OCI-LY1 (cell line): ENCODE measurements around the gene FAF1.

Source experiments
- H2AFZ ChIP-seq: fragments of 200-600 bp; sonication (generic), shearing (Covaris generic); 2 replicates; pipeline ENCODE4 v1.6.0; 2014; ENCODE audit warnings: antibody characterized with exemption, mild to moderate bottlenecking, low read length
- H3F3A ChIP-seq: fragments of 200-600 bp; sonication (generic), shearing (Covaris generic); 2 replicates; pipeline ENCODE4 v1.6.0; 2014; ENCODE audit warnings: mild to moderate bottlenecking, antibody characterized with exemption, low read length, moderate library complexity; ENCODE audit not compliant: insufficient read depth
- H3K27ac ChIP-seq: fragments of 200-600 bp; sonication (generic); 2 replicates; pipeline ENCODE4 v1.5.1; 2014; ENCODE audit warnings: low read length, mixed run types, mild to moderate bottlenecking, low read depth; ENCODE audit not compliant: poor library complexity, severe bottlenecking
- H3K27me3 ChIP-seq: fragments of 200-600 bp; sonication (generic); 2 replicates; pipeline ENCODE4 v1.6.0; 2014; ENCODE audit warnings: antibody characterized with exemption, mild to moderate bottlenecking, low read length, moderate library complexity; ENCODE audit not compliant: insufficient read depth
- H3K36me3 ChIP-seq: fragments of 200-600 bp; sonication (generic); 2 replicates; pipeline ENCODE4 v1.6.1; 2014; ENCODE audit warnings: mild to moderate bottlenecking, antibody characterized with exemption, low read length, moderate library complexity, mixed read lengths; ENCODE audit not compliant: insufficient read depth
- H3K4me1 ChIP-seq: fragments of 200-600 bp; sonication (generic); 2 replicates; pipeline ENCODE4 v1.5.1; 2014; ENCODE audit warnings: mild to moderate bottlenecking, low read length, moderate library complexity; ENCODE audit not compliant: insufficient read depth, severe bottlenecking
- H3K4me2 ChIP-seq: fragments of 200-600 bp; sonication (generic), shearing (Covaris generic); 2 replicates; pipeline ENCODE4 v1.6.1; 2014; ENCODE audit warnings: low read length
- H3K4me3 ChIP-seq: fragments of 200-600 bp; sonication (generic); 2 replicates; pipeline ENCODE4 v1.5.1; 2014; ENCODE audit warnings: low read length, low read depth, mild to moderate bottlenecking, mixed read lengths; ENCODE audit not compliant: poor library complexity, severe bottlenecking
- H3K79me2 ChIP-seq: fragments of 200-600 bp; shearing (Covaris generic); 2 replicates; pipeline ENCODE4 v1.6.1; 2016; ENCODE audit warnings: mixed run types, low read length, mixed read lengths; ENCODE audit not compliant: insufficient read depth
- H3K9ac ChIP-seq: fragments of 200-600 bp; sonication (generic), shearing (Covaris generic); 2 replicates; pipeline ENCODE4 v1.6.1; 2014; ENCODE audit warnings: mild to moderate bottlenecking, low read length, mixed read lengths
- H3K9me2 ChIP-seq: fragments of 200-600 bp; sonication (generic), shearing (Covaris generic); 2 replicates; pipeline ENCODE4 v1.6.1; 2014; ENCODE audit warnings: low read depth, mild to moderate bottlenecking, low read length, mixed read lengths
- H3K9me3 ChIP-seq: fragments of 200-600 bp; shearing (Covaris generic); 2 replicates; pipeline ENCODE4 v1.6.1; 2014; ENCODE audit warnings: low read length, mixed read lengths
- H4K20me1 ChIP-seq: fragments of 200-600 bp; sonication (generic), shearing (Covaris generic); 2 replicates; pipeline ENCODE4 v1.6.0; 2016; ENCODE audit warnings: mild to moderate bottlenecking, low read length; ENCODE audit not compliant: insufficient read depth
- EZH2 ChIP-seq: fragments of 200-600 bp; sonication (generic), shearing (Covaris generic); IDR thresholded peaks from 2 replicates; pipeline ENCODE4 v1.8.0; 2017; ENCODE audit warnings: borderline replicate concordance, mixed run types, mild to moderate bottlenecking, antibody characterized with exemption, low read length, moderate library complexity, mixed read lengths
- TF ChIP-seq, protein P1 (sequence below): fragments of 200-600 bp; sonication (generic), shearing (Covaris generic); IDR thresholded peaks from 2 replicates; pipeline ENCODE4 v1.5.1; 2017; ENCODE audit warnings: mild to moderate bottlenecking, antibody characterized with exemption, low read length, moderate library complexity, mixed read lengths

FAF1 gene

DNA sequence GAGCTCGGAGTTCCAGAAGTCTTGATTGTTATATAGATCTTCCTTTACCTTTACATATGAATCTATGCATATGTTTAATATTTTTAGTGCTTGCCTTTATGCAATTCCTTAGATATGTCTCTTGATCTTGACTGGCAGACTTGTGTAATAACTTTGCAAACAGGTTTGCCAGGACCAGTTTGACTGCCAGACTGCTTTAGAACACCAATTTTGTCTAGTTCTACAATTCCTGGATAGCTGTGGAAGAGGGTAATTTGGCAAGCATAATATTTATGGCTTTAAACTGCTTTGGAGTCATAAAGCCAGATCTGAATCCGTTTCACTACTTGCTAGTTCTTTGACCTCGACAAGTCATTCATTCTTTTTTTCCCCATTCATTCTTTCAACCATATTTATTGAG lies 250.0 kb downstream of the FAF1 start:
- Histone ChIP-seq H3F3A (no peaks in the 10 kb centered on the region; the same call in 1 of the 2 replicates), H2AFZ (no peak overlapping the region), H3K4me2 (no peak overlapping the region), H3K27me3 (no peaks in the 10 kb centered on the region), H3K9me3 (no peaks in the 10 kb centered on the region), H3K9ac (no peak overlapping the region), H3K79me2 (no peaks in the 10 kb centered on the region), H3K4me3 (no peak overlapping the region), H3K4me1 (peaks cover 10% of the 10 kb centered on the region), H4K20me1 (no peaks in the 10 kb centered on the region), H3K36me3 (no peaks in the 10 kb centered on the region), H3K9me2 (no peaks in the 10 kb centered on the region), H3K27ac (no peak overlapping the region)
- TF ChIP-seq, protein P1, sequence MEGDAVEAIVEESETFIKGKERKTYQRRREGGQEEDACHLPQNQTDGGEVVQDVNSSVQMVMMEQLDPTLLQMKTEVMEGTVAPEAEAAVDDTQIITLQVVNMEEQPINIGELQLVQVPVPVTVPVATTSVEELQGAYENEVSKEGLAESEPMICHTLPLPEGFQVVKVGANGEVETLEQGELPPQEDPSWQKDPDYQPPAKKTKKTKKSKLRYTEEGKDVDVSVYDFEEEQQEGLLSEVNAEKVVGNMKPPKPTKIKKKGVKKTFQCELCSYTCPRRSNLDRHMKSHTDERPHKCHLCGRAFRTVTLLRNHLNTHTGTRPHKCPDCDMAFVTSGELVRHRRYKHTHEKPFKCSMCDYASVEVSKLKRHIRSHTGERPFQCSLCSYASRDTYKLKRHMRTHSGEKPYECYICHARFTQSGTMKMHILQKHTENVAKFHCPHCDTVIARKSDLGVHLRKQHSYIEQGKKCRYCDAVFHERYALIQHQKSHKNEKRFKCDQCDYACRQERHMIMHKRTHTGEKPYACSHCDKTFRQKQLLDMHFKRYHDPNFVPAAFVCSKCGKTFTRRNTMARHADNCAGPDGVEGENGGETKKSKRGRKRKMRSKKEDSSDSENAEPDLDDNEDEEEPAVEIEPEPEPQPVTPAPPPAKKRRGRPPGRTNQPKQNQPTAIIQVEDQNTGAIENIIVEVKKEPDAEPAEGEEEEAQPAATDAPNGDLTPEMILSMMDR = no peak
- no peak for TF ChIP-seq EZH2

DNA sequence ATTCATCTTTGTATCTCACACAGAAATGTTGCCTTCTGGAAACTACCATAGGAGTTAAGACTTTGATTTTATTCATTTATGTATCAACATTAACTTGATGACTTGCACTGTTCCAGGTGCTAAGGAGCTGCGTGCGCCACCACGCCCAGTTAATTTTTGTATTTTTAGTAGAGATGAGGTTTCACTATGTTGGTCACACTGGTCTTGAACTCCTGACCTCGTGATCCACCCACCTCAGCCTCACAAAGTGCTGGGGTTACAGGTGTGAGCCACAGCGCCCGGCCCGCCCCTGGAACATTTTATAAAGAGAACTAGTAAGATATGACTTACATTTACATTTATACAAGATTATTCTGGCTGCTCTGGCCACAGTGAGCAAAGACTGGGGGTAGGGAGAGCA lies 252.2 kb downstream of the FAF1 start:
- no peak overlapping the region for H3K27ac ChIP-seq

DNA sequence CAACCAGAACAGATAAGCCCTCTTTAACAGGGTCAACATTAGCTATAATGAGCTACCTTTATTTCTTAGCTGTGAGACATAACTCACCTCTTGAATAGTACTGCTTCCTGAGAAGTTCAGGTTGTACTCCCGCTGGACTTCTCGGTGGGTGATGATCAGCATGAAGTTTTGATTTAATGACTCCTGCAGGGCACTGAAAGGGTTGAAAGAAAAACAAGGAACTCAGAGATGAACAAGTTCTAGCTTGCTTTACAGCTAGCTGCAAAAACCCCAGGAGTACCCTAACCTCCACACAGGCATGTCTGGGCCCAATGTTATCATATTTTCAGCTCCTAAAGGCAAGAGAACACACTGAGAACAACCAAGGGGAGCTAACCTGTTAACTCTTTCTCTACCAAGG lies 254.4 kb downstream of the FAF1 start:
- H3F3A ChIP-seq = no peaks in the 10 kb centered on the region; the same call in 1 of the 2 replicates
- H4K20me1 ChIP-seq = no peaks in the 10 kb centered on the region
- H3K4me2 ChIP-seq = no peak overlapping the region
- peak overlapping the region; percentile 13 for H3K27ac ChIP-seq
- no peaks in the 10 kb centered on the region for H3K79me2 ChIP-seq
- H3K4me1 ChIP-seq = peaks cover 20% of the 10 kb centered on the region
- H3K9me3 ChIP-seq = no peaks in the 10 kb centered on the region
- no peaks in the 10 kb centered on the region for H3K36me3 ChIP-seq
- TF ChIP-seq, protein P1 = no peak
- TF ChIP-seq EZH2 = no peak
- no peaks in the 10 kb centered on the region for H3K9me2 ChIP-seq
- no peak overlapping the region for H3K4me3 ChIP-seq
- H2AFZ ChIP-seq = no peak overlapping the region
- no peak overlapping the region for H3K9ac ChIP-seq
- H3K27me3 ChIP-seq = no peaks in the 10 kb centered on the region

More for the DNA sequence above, 252.2 kb downstream of the FAF1 start:
- no peaks in the 10 kb centered on the region for H3K79me2 ChIP-seq
- no peaks in the 10 kb centered on the region for H3K9me3 ChIP-seq
- no peak overlapping the region for H3K4me3 ChIP-seq
- H3K9ac ChIP-seq = no peak overlapping the region
- H3K36me3 ChIP-seq = no peaks in the 10 kb centered on the region
- no peak overlapping the region for H3K4me2 ChIP-seq
- no peaks in the 10 kb centered on the region; the same call in 1 of the 2 replicates for H3F3A ChIP-seq
- H2AFZ ChIP-seq = no peak overlapping the region
- TF ChIP-seq, protein P1 = no peak
- TF ChIP-seq EZH2 = no peak
- no peaks in the 10 kb centered on the region for H3K9me2 ChIP-seq
- H4K20me1 ChIP-seq = no peaks in the 10 kb centered on the region
- peaks cover 17% of the 10 kb centered on the region for H3K4me1 ChIP-seq
- no peaks in the 10 kb centered on the region for H3K27me3 ChIP-seq
